ENCODE measurements around the gene THYN1. TPM values are rescaled to one million over a fixed set of nuclear protein-coding genes. Genes with fewer than 3 reads are reported as not detected.

THYN1 gene
- total RNA-seq, 2 donors from 2014 or later = 17.8 to 25.7 TPM

DNA sequence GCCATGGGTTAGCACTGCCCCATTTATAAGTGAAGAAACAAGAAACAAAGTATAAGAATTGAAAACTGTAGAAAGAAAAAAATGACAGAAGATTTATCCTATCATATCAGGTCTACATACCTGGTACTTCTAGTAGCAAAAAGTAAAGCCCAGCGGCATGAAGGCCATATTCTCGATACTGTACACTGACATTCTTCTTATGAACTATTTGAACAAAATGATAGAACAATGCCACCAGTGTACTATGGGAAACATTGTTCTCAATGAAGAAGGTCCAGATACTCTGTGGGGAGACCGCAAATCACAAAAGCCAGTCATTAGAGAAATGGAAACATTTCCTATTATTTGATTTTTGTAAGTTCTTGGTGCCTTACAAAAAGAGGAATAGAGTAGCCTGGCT lies 36.3 kb downstream of the THYN1 start:
- intact Hi-C loops (cut with DNase I) = no loop called here
- H3K4me1 ChIP-seq = no peaks in the 10 kb centered on the region
- DNase-seq (no peak), ATAC-seq (no peak)
- H3K27ac ChIP-seq = no peak overlapping the region
- H3K27me3 ChIP-seq = no peaks in the 10 kb centered on the region
- WGBS, 2 donors = 89 to 93% methylated on average over 3 of the region's 3 CpGs
- H3K9me3 ChIP-seq = no peaks in the 10 kb centered on the region
- H3K4me3 ChIP-seq = no peak overlapping the region
- peaks cover 0 to 2% of the 10 kb centered on the region in 2 donors for H3K36me3 ChIP-seq (replicated peaks in 1 of 2; ENCODE audit: insufficient read depth in 1 of 2, low read depth in 2 of 2)
- TF ChIP-seq CTCF (IDR thresholded peaks at IDR 0.05) (no peak), POLR2A (IDR thresholded peaks at IDR 0.05) (no peak)

- no peak for ATAC-seq
- intact Hi-C loops (cut with DNase I) = no loop called here
Measured at GRCh38 chr11:134215836-134216235, 37.3 kb downstream of the THYN1 start.

DNA sequence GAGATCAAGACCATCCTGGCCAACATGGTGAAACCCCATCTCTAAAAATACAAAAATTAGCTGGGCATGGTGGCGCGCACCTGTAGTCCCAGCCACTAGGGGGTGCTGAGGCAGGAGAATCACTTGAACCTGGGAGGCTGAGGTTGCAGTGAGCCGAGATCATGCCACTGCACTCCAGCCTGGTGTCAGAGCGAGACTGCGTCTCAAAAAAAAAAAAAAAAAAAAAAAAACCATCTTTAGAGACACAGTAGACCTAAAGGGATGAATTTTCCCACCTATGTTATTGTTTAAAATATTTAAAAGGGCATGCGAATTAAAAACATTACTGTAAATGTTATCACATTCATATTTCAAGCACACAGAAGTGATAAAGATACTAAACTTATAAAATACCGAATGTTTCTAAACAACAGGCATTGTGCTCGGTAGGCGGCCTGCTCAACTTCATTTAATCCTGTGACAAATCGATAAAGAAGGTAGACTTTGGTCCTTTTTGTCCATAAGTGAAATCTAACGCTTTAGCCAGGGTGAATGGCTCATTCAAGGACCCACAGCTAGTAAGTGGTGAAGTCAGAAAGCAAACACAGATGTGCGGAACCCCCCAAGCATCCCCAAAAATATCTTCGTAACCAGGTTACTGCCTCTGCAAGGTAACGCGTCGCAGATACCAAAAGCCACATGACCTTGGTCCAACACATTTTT lies 45.5 kb downstream of the THYN1 start:
- ATAC-seq (no peak), DNase-seq (peak; percentile 38 to 59 (median 44))
- intact Hi-C loops (cut with DNase I) = no loop called here
- no peak overlapping the region for H3K4me3 ChIP-seq
- no peaks in the 10 kb centered on the region for H3K27me3 ChIP-seq
- 74 to 79% methylated on average over 16 of the region's 16 CpGs for WGBS, 2 donors
- H3K4me1 ChIP-seq = no peaks in the 10 kb centered on the region
- no peak overlapping the region for H3K27ac ChIP-seq
- peaks cover 0 to 14% of the 10 kb centered on the region in 2 donors for H3K36me3 ChIP-seq (replicated peaks in 1 of 2; ENCODE audit: insufficient read depth in 1 of 2, low read depth in 2 of 2)
- H3K9me3 ChIP-seq = no peaks in the 10 kb centered on the region
- peak; percentile 57 to 81 (median 67) for TF ChIP-seq CTCF (IDR thresholded peaks at IDR 0.05)
- TF ChIP-seq POLR2A (IDR thresholded peaks at IDR 0.05) = no peak

More at GRCh38 chr11:134215836-134216235, 37.3 kb downstream of the THYN1 start:
- WGBS, 2 donors = 85 to 90% methylated on average over 7 of the region's 7 CpGs
- H3K4me1 ChIP-seq = no peaks in the 10 kb centered on the region
- no peak overlapping the region for H3K27ac ChIP-seq
- H3K36me3 ChIP-seq (replicated peaks in 1 of 2; ENCODE audit: insufficient read depth in 1 of 2, low read depth in 2 of 2) = peaks cover 0 to 2% of the 10 kb centered on the region in 2 donors
- H3K4me3 ChIP-seq = no peak overlapping the region
- H3K9me3 ChIP-seq = no peaks in the 10 kb centered on the region
- no peaks in the 10 kb centered on the region for H3K27me3 ChIP-seq
- no peak for TF ChIP-seq POLR2A (IDR thresholded peaks at IDR 0.05)
- no peak for TF ChIP-seq CTCF (IDR thresholded peaks at IDR 0.05)
- DNase-seq = no peak

- no peaks in the 10 kb centered on the region for H3K27me3 ChIP-seq
- H3K4me1 ChIP-seq = no peaks in the 10 kb centered on the region
- intact Hi-C loops (cut with DNase I) = no loop called here
- H3K36me3 ChIP-seq (replicated peaks in 1 of 2; ENCODE audit: insufficient read depth in 1 of 2, low read depth in 2 of 2) = peaks cover 0 to 14% of the 10 kb centered on the region in 2 donors
- H3K4me3 ChIP-seq = no peak overlapping the region
- TF ChIP-seq CTCF (IDR thresholded peaks at IDR 0.05) (no peak), POLR2A (IDR thresholded peaks at IDR 0.05) (no peak)
- no peaks in the 10 kb centered on the region for H3K9me3 ChIP-seq
- 86% methylated on average over 5 of the region's 5 CpGs for WGBS, 2 donors
- DNase-seq (no peak), ATAC-seq (no peak)
- H3K27ac ChIP-seq = no peak overlapping the region
Measured at GRCh38 chr11:134206185-134206584, 47.0 kb downstream of the THYN1 start.

GRCh38 chr11:134205729-134206128 lies 47.4 kb downstream of the THYN1 start:
- Histone ChIP-seq H3K9me3 (no peaks in the 10 kb centered on the region), H3K27me3 (no peaks in the 10 kb centered on the region), H3K27ac (no peak overlapping the region), H3K4me1 (no peaks in the 10 kb centered on the region), H3K36me3 (replicated peaks in 1 of 2; ENCODE audit: insufficient read depth in 1 of 2, low read depth in 2 of 2) (peaks cover 0 to 14% of the 10 kb centered on the region in 2 donors), H3K4me3 (no peak overlapping the region)
- DNase-seq (no peak), ATAC-seq (no peak)
- WGBS, 2 donors = 87 to 88% methylated on average over 9 of the region's 9 CpGs
- TF ChIP-seq POLR2A (IDR thresholded peaks at IDR 0.05) = no peak
- intact Hi-C loops (cut with DNase I) = no loop called here

All from body of pancreas (tissue), 4 donors.